ENCODE measurements around the gene EPHA8.

DNA sequence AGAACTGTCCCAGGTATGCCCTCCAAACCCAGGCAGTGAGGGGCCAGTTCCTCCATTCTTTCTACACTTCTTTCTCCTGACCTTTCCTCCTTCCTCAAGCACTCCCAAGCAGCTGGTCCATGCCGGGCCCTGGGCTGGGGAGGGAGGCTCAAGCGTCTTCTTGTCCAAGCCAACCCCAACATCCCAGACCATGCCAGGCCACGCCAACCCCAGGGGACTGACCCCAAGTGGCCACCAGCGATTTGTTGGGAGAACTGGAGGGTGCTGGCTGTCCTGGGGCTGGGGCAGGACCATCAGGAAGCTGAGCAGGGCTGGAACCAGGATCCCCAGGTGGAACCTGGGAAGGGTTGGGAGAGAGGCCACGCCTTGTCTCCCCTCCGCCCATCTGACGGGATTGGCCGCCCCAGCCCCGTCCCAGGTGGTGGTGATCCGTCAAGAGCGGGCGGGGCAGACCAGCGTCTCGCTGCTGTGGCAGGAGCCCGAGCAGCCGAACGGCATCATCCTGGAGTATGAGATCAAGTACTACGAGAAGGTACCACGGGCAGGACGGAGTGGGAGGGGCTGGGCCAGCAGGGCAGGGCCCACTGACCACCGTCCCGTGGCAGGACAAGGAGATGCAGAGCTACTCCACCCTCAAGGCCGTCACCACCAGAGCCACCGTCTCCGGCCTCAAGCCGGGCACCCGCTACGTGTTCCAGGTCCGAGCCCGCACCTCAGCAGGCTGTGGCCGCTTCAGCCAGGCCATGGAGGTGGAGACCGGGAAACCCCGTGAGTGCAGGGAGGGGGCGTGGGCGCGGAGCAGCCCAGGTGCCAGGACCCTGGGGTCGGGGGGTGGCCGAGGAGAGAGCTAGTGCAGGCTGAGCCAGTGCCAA lies 29.9 kb downstream of the EPHA8 start:
- TF ChIP-seq, protein P1, sequence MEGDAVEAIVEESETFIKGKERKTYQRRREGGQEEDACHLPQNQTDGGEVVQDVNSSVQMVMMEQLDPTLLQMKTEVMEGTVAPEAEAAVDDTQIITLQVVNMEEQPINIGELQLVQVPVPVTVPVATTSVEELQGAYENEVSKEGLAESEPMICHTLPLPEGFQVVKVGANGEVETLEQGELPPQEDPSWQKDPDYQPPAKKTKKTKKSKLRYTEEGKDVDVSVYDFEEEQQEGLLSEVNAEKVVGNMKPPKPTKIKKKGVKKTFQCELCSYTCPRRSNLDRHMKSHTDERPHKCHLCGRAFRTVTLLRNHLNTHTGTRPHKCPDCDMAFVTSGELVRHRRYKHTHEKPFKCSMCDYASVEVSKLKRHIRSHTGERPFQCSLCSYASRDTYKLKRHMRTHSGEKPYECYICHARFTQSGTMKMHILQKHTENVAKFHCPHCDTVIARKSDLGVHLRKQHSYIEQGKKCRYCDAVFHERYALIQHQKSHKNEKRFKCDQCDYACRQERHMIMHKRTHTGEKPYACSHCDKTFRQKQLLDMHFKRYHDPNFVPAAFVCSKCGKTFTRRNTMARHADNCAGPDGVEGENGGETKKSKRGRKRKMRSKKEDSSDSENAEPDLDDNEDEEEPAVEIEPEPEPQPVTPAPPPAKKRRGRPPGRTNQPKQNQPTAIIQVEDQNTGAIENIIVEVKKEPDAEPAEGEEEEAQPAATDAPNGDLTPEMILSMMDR (conservative IDR thresholded peaks at IDR 0.05; ENCODE audit: low read depth, low read length) = no peak
- no peak for TF ChIP-seq EZH2 (IDR thresholded peaks at IDR 0.05; ENCODE audit: low read length, unreplicated experiment)

All from PC-3 (cell line).